Rectal smooth muscle tissue (tissue), 1 donor: ENCODE results near the gene FGG.

Experiments used
- H3K27ac ChIP-seq: one replicate; pipeline ENCODE4 v1.7.0; 2013; ENCODE audit warnings: low read depth, low read length, inconsistent platforms
- H3K27me3 ChIP-seq: one replicate; pipeline ENCODE4 v1.7.0; 2013; ENCODE audit warnings: low read length; ENCODE audit not compliant: control insufficient read depth, insufficient read depth
- H3K36me3 ChIP-seq: one replicate; pipeline ENCODE4 v1.7.0; 2013; ENCODE audit warnings: low read length; ENCODE audit not compliant: control insufficient read depth, insufficient read depth
- H3K4me1 ChIP-seq: one replicate; pipeline ENCODE4 v1.7.0; 2013; ENCODE audit warnings: low read length; ENCODE audit not compliant: control insufficient read depth, insufficient read depth
- H3K4me3 ChIP-seq: one replicate; pipeline ENCODE4 v1.7.0; 2013; ENCODE audit warnings: low read length
- H3K9ac ChIP-seq: one replicate; pipeline ENCODE4 v1.7.0; 2013; ENCODE audit warnings: low read length

Gene FGG

DNA sequence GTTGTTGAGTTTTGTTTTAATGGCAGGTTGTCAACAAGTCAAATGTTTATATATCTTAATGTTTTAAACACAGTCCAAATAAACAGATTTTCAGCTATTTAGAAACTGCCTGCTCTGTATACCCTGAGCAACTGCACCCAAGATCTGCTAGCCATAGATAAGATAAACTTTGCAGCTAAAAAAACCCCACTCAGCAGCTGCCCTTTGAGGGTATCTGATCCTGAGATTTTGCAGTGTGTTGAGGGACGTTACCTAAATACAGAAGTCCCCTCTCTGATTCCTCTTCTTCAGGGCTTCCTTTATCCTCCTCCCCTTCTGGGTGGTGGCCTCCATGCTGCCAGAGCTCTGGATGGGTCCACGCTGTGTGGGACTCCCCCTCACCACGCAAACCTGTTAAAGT is 11.0 kb upstream of the FGG start:
- H3K27ac ChIP-seq: no peak overlapping the region
- no peaks in the 10 kb centered on the region for H3K4me1 ChIP-seq
- H3K36me3 ChIP-seq: no peaks in the 10 kb centered on the region
- no peak overlapping the region for H3K9ac ChIP-seq
- H3K27me3 ChIP-seq: peaks cover 4% of the 10 kb centered on the region
- H3K4me3 ChIP-seq: no peak overlapping the region

DNA sequence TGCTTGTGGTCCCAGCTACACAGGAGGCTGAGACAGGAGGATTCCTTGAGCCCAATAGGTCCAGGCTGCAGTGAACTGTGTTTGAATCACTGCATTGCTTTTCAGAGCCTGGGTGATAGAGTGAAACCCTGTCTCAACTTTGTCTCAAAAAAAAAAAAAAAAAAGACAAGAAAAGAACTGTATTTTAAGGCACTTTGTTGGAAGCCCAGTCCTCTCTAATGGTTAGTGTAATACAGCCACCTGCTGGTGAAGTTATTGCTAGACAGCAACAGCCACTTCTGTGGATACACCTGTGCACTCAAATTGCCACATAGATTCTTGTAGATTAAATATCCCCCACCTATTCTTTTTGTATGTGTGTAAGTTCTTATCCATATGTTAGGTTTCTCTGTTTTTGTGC is 10.1 kb upstream of the FGG start:
- H3K4me3 ChIP-seq: no peak overlapping the region
- no peaks in the 10 kb centered on the region for H3K4me1 ChIP-seq
- H3K27me3 ChIP-seq: peaks cover 4% of the 10 kb centered on the region
- no peaks in the 10 kb centered on the region for H3K36me3 ChIP-seq
- no peak overlapping the region for H3K9ac ChIP-seq
- no peak overlapping the region for H3K27ac ChIP-seq

DNA sequence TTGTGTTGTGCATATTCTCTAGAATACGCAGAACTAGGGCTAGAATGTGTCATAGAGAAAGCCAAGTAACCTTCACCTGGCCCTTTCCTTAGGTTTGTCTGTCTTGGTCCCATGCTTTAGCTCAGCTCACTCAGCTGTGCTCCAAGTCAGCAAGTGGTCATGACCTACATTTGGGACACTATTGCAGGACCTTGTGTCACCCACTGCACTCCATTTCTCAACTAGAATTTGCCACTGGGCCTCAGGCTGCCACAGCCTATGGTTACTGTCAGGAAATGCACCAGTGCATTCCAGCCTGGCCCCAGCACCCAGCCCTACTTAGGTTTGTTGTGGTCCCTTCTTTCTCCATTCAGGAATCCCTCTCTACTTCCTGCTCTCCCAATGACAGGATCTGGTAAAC is 7.7 kb upstream of the FGG start:
- no peak overlapping the region for H3K9ac ChIP-seq
- no peak overlapping the region for H3K27ac ChIP-seq
- H3K27me3 ChIP-seq: no peaks in the 10 kb centered on the region
- no peaks in the 10 kb centered on the region for H3K4me1 ChIP-seq
- no peaks in the 10 kb centered on the region for H3K36me3 ChIP-seq
- H3K4me3 ChIP-seq: no peak overlapping the region

DNA sequence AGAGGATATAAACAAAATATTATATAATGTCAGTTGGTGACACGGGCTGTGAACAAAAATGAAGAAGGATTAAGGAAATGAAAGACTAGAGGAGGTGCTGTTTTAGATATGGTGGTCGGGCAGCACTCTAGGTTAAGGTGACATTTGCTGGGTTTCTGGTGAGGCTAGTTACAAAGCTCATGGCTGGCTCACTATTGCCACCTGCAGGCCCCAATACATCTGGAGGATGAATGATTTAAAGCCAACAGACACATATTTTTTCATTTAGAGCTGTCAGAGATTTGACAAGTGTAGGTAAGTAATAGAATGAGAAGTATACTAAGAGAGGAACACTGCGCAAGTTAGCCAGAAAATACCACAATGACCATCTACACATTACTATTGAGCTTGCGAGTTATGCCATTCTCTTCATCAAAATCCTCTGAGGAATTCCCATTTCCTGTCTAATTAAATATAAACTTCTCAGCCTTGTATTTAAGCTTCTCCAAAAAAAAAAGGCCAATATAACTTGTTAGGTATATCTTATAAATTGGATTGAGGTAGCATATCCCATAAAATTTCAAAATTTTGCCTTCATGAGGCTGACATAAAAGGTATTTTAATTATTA is 6.4 kb upstream of the FGG start:
- no peak overlapping the region for H3K4me3 ChIP-seq
- H3K27me3 ChIP-seq: no peaks in the 10 kb centered on the region
- no peaks in the 10 kb centered on the region for H3K36me3 ChIP-seq
- H3K4me1 ChIP-seq: no peaks in the 10 kb centered on the region
- no peak overlapping the region for H3K9ac ChIP-seq
- no peak overlapping the region for H3K27ac ChIP-seq

DNA sequence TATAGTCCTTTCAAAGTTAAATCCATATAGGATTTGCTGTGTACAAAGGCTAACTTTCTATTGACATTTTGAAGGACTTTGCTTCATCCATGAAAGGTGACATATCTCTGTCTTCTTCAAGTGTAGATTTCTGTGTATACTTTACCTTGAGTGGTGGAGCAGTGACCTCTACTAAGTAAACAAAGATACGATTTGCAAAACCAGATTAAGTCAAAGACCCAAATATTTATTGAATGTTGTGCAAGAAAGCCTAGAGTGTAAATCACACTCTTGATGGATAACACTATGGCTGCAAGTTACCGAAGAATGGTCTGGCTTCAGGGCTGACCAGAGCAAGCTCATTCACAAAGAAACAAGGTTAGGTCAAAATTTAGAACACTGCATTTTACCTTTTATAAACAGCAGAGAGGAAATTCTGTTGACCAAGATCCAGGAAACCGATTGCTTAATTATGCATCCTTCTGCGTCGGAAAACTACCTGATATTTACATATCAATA is 5.4 kb upstream of the FGG start:
- Histone ChIP-seq H3K27me3 (no peaks in the 10 kb centered on the region), H3K36me3 (no peaks in the 10 kb centered on the region), H3K4me3 (no peak overlapping the region), H3K4me1 (no peaks in the 10 kb centered on the region), H3K27ac (no peak overlapping the region), H3K9ac (no peak overlapping the region)

DNA sequence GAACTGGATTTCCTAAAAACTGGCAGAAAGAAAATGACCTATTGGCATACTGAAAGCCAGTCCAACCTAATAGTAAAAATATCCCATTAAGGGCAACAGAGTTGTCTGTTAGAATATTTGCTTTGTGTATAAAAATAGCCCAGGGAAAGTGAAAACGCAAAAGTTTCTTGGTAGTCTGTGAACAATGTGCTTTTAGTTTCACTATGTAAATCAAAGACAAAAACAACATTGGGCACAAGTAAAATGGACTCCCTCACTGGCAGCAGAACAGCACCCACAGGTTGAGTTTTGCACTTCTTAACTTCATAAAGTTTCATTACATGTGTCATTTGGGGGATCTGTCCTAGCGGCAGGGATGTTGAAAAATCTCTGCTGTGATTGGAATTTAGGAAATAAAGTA is 4.3 kb upstream of the FGG start:
- no peak overlapping the region for H3K9ac ChIP-seq

DNA sequence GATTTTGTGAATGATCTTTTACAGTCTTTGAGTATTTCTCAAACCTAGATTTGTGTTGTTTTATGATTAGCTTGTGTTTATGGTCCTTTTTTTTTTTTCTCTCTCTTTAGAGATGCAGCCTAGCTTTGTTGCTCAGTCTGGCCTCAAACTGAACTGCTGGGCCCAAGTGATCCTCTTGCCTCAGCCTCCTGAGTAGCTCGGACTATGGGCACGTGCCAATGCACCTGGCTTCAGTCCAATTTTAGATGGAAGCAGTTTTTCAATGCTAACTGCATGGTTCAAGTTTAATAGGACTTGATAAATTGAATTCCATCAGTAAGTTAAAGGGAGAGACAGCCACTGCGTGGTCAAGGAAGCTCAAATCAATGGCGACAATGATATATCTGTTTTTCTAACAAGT is 3.8 kb upstream of the FGG start:
- H3K4me3 ChIP-seq: no peak overlapping the region
- H3K36me3 ChIP-seq: no peaks in the 10 kb centered on the region
- no peaks in the 10 kb centered on the region for H3K27me3 ChIP-seq
- H3K4me1 ChIP-seq: no peaks in the 10 kb centered on the region
- H3K9ac ChIP-seq: no peak overlapping the region
- H3K27ac ChIP-seq: no peak overlapping the region

More for the DNA sequence above, 4.3 kb upstream of the FGG start:
- Histone ChIP-seq H3K4me3 (no peak overlapping the region), H3K36me3 (no peaks in the 10 kb centered on the region), H3K4me1 (no peaks in the 10 kb centered on the region), H3K27me3 (no peaks in the 10 kb centered on the region), H3K27ac (no peak overlapping the region)

DNA sequence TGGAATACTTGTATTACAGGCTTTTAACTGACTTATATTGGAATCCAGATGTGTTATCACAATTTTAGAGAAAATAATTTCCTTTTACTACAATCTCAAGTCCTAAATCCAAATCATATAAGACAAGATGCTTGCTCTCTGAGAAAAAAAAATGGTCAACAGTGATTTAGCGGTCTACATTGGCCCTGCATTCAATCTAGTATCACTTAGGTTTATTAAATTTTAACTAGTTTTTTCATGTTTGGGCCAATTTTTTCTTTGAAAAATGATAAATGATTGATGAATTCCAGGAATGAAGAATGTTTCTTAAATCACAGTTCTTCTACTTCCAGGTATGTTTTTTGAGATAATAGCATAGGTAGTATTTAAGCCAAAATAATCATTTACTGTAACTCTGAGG is 2.8 kb upstream of the FGG start:
- no peaks in the 10 kb centered on the region for H3K27me3 ChIP-seq
- no peak overlapping the region for H3K9ac ChIP-seq
- no peak overlapping the region for H3K27ac ChIP-seq
- H3K36me3 ChIP-seq: no peaks in the 10 kb centered on the region
- H3K4me1 ChIP-seq: no peaks in the 10 kb centered on the region
- no peak overlapping the region for H3K4me3 ChIP-seq

DNA sequence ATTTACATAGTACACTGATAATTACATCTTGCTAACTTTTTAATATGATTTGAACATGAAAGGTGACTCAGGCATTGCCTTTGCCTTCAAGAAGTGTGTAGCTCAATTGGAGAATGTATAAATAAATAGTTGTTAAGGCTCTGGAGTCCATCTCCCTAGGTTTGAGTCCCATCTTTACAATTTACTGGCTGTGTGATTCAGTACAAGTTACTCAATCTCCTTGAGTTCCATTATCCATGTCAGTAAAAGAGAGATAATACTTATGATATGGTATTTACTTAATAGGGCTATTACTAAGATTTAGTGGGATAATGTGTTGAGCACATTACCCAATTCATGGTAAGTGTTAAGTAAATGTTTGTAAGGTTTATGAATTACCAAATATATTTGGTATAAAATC is 1.9 kb upstream of the FGG start:
- no peaks in the 10 kb centered on the region for H3K4me1 ChIP-seq

DNA sequence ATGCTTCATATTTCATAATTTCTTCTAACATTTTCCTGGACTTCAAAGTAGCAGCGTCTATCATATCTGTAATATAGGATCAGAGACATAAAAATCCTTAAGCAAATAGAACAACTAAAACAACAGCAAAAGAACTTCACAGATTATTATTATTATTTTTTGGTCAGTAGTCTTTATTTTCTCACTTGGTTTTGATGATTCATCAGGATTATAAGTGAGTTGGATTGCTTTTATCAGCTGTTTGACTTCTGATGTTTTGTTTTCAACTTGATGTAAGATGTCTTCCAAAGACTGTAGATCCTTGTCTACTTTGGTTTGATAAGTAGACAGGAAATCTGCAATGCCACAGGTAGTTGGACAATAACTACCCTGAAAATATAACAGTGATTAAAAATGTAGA is 623 bp downstream of the FGG start:
- H3K9ac ChIP-seq: no peak overlapping the region
- no peaks in the 10 kb centered on the region for H3K27me3 ChIP-seq
- H3K27ac ChIP-seq: no peak overlapping the region
- H3K36me3 ChIP-seq: no peaks in the 10 kb centered on the region
- no peaks in the 10 kb centered on the region for H3K4me1 ChIP-seq
- no peak overlapping the region for H3K4me3 ChIP-seq

More for the DNA sequence above, 1.9 kb upstream of the FGG start:
- Histone ChIP-seq H3K9ac (no peak overlapping the region), H3K27me3 (no peaks in the 10 kb centered on the region), H3K36me3 (no peaks in the 10 kb centered on the region), H3K27ac (no peak overlapping the region), H3K4me3 (no peak overlapping the region)

DNA sequence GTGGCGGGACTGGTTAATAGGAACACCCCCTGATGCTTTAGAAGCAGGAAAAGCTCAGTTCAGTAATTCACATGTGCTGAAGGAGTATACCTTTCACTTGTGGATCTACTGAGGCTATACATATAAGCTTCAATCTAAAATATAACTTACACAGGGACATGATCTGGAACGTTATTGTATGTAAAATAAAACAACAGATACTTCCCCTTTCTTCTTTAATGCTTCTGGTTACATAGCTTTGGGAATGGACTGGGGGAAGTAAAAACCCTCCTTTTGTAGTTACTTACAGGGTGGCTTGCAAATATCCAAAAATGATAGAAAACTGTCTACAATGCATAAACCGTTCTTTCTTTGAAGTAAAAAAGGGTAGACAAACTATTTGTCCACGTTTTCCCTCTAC is 1.9 kb downstream of the FGG start:
- H3K9ac ChIP-seq: no peak overlapping the region
- H3K4me3 ChIP-seq: no peak overlapping the region
- H3K27me3 ChIP-seq: no peaks in the 10 kb centered on the region
- no peaks in the 10 kb centered on the region for H3K4me1 ChIP-seq
- H3K36me3 ChIP-seq: no peaks in the 10 kb centered on the region
- H3K27ac ChIP-seq: no peak overlapping the region

DNA sequence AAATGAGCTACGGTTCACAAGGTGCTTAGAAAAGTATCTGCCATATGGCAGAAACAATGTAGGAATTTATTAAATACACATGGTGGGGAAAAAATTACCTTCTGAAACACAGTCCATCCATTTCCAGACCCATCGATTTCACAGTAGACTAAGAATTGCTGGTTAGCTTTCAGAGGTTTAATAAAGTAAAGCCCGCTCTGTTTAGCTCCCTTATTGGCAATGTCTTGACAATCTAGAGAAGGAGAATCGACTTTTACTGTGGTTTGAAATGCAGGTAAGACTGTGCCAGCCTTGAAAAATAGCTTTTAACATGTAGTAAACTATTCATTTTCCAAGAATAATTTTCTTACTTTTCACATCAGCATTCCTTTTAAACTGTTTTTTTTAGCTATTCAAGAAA is 2.9 kb downstream of the FGG start:
- H3K36me3 ChIP-seq: no peaks in the 10 kb centered on the region
- no peak overlapping the region for H3K4me3 ChIP-seq
- H3K27ac ChIP-seq: no peak overlapping the region
- no peak overlapping the region for H3K9ac ChIP-seq
- H3K4me1 ChIP-seq: no peaks in the 10 kb centered on the region
- no peaks in the 10 kb centered on the region for H3K27me3 ChIP-seq

DNA sequence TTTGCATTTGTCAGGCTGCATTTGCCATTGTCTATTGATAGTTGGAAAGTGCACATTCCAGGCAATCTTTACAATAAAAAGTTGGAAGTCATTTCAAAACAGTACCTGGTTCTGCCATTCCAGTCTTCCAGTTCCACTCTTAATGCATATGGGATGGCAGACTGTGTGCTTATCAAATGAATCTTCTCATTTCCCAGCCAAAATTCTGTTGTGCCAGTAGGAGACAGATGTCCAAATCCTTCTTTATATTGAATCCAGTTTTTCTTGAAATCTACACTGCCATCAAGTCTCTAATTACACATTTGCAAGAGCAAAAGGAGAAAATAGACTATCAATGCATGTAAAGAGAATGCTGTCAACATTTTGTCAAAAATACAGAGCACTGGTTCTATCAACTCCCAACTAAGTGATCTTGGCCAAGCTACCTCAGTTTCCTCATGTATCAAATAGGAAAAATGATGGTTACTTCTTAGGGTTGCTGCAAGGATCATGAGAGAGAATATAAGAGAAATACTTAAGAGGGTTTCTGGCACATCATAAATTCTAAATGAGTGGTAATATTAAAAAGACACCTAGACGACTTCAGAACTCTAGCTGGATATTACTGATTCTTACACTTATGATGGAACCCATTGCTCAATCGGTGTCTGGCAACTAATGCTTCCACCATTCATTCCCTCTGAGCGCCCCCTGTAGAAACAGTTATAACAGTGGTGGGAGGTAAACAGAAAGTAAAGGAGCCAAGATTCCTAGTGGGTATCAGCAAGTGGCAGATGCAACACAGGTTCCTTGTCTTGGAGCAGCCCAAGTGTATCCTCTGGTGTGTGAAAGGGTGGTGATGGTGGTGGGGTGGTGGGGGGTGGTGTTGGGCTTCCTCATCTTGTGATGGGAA is 3.8 kb downstream of the FGG start:
- no peaks in the 10 kb centered on the region for H3K4me1 ChIP-seq
- no peak overlapping the region for H3K9ac ChIP-seq
- H3K27ac ChIP-seq: no peak overlapping the region
- no peak overlapping the region for H3K4me3 ChIP-seq
- no peaks in the 10 kb centered on the region for H3K36me3 ChIP-seq
- no peaks in the 10 kb centered on the region for H3K27me3 ChIP-seq
